PFSK-1 (cell line): Measurements from ENCODE around the gene SYNPO.

Experiments used
- SIN3A ChIP-seq: IDR thresholded peaks from 2 replicates; pipeline ENCODE4 v1.6.1; 2012; ENCODE audit warnings: mild to moderate bottlenecking, low read length, moderate library complexity, borderline replicate concordance; ENCODE audit not compliant: insufficient read depth
- TF ChIP-seq, protein P1 (sequence below), 2 experiments: IDR thresholded peaks; 2 replicates each; pipeline versions ENCODE4 v1.6.1 to v1.8.0; 2011 to 2012; ENCODE audit warnings: low read depth in 2 of 2, low read length in 2 of 2, control low read depth in 1 of 2, inconsistent platforms in 1 of 2, mild to moderate bottlenecking in 1 of 2, moderate library complexity in 1 of 2; ENCODE audit not compliant: insufficient read depth in 1 of 2

DNA sequence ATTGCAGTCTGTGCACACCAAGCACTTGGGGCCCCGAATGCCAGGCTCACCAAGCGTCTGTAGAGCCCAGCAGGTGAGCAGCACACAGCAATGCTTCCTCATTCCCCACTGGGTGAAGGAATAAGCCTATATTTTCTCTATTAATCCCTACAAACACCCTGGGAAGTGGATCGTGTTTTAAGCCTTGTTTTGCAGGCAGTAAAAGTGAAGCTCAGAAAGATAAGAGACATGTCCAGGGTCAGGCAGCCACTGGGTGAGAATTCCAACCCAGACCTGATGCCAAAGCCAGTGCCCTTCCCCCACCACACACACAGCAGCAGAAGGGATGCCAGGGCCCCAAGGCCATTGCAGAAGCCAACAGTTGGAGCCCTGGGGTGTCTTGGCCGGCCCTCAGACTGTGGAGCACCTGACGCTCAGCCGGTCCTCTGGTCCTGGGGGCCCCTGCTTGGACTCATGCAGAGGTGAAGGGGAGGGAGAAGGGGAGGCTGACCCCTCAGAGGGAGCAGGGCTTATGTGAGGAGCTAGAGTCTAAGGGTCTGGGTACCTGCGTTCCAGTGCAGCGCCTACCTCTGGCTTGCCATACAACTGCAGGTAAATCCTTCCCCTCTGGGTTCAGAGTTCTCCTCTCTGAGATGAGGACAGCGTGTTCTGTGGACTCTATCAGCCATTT, 26.3 kb upstream of the SYNPO start:
- no peak for TF ChIP-seq SIN3A
- TF ChIP-seq, protein P1, sequence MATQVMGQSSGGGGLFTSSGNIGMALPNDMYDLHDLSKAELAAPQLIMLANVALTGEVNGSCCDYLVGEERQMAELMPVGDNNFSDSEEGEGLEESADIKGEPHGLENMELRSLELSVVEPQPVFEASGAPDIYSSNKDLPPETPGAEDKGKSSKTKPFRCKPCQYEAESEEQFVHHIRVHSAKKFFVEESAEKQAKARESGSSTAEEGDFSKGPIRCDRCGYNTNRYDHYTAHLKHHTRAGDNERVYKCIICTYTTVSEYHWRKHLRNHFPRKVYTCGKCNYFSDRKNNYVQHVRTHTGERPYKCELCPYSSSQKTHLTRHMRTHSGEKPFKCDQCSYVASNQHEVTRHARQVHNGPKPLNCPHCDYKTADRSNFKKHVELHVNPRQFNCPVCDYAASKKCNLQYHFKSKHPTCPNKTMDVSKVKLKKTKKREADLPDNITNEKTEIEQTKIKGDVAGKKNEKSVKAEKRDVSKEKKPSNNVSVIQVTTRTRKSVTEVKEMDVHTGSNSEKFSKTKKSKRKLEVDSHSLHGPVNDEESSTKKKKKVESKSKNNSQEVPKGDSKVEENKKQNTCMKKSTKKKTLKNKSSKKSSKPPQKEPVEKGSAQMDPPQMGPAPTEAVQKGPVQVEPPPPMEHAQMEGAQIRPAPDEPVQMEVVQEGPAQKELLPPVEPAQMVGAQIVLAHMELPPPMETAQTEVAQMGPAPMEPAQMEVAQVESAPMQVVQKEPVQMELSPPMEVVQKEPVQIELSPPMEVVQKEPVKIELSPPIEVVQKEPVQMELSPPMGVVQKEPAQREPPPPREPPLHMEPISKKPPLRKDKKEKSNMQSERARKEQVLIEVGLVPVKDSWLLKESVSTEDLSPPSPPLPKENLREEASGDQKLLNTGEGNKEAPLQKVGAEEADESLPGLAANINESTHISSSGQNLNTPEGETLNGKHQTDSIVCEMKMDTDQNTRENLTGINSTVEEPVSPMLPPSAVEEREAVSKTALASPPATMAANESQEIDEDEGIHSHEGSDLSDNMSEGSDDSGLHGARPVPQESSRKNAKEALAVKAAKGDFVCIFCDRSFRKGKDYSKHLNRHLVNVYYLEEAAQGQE (IDR thresholded peaks at IDR 0.05; ENCODE audit: insufficient read depth in 1 of 2, low read depth in 2 of 2, low read length in 2 of 2) = no peak
